Fibroblast of lung (primary cell): ENCODE data around the gene DMBX1.

Source experiments
- CTCF ChIP-seq, 2 donors: IDR thresholded peaks in 1 of 2; conservative IDR thresholded peaks in 1 of 2; 1 replicate in 1 of 2; 2 replicates in 1 of 2; pipeline ENCODE4 v1.5.1; 2011 to 2012; ENCODE audit warnings: low read length in 2 of 2, control low read depth in 1 of 2, inconsistent platforms in 1 of 2, low read depth in 1 of 2, mild to moderate bottlenecking in 1 of 2
- EZH2 ChIP-seq: IDR thresholded peaks from 2 replicates; pipeline ENCODE4 v1.5.1; 2012; ENCODE audit warnings: low read length, control low read depth, mild to moderate bottlenecking; ENCODE audit errors: missing control alignments

GRCh38 chr1:46486432-46487015, 3.1 kb upstream of the DMBX1 start:
- TF ChIP-seq EZH2 (peak; percentile 18), CTCF (conservative IDR thresholded peaks at IDR 0.05 in 1 of 2, IDR thresholded peaks at IDR 0.05 in 1 of 2; ENCODE audit: low read depth in 1 of 2, low read length in 2 of 2) (no peak)
